Stimulated activated CD8-positive, alpha-beta memory T cell treated with anti-CD3 and anti-CD28 coated beads, Interleukin-2, amount 100 ng/mL, for 48 hours (primary cell): Measurements from ENCODE around the gene MFRP.
A peak's percentile ranks its signal among the peaks of the same experiment; 100 is the strongest.

Experiments
- DNase-seq, 2 donors: peaks; one replicate each; pipeline ENCODE4 v3.0.0-alpha.2; 2020; ENCODE audit warnings: low read depth in 2 of 2

Gene MFRP

DNA sequence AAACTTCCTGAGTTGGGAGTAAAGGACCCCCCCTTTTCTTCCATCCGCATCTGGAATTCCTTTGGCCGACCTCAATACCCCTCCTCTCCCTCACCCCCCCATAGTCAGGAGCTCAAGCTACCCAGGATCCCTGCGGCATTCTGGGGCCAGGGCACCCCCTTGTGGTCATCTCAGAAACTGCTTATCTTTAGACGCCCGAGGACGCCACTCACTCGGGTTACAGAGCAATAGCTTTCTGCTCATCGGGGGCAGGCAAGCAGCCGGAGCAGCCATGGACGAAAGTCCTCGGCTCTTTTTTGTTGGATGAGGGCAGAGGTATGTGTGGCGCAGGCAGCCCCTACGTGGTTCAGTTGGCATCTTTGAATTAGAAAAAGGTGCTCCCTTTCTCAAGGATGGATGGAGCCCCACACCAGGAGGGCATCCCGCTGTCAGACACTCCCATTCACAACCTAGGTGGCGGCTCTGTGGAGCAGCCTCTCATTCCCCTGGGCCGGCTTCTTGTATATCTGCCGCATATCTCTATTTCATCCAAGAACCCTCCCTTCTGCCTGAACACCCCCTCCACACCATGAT is 8.1 kb downstream of the MFRP start:
- DNase-seq: peak in 1 of 2 donors; percentile 61

DNA sequence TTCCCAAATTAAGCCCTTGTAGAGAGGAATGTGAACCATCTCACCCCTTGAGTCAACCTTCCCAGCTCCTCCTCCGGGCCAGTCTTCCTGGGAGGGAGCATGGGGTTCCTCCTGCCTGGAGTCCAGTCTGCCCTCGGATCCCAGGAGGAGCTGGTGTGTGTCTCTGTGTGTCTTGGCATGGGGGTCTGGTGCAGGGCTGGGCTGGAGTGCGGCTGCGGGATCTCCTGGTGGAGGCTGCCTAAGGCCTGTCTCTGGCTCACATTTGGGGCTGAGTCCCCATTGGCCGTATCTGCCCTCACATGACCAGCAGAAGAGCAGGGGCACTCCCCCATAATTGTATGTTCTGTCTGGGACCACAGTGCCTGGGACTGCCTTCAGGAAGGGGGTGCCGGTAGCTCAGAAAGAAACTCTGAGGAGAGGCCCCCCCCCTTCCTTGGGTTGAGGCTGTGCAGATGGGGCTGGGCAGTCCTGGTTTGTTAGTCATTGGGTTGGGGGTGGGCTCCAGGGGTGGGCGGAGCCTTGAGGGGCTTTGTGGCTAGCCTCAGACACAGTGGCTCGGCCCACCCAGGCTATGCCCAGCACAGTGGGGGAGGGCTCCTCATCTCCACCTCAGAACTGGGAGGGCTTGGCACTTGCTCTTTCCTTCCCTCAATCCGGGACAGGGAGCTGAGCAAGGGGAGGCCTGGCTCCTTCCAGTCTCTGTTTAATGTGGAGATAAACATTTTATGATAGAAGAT is 8.8 kb downstream of the MFRP start:
- DNase-seq: no peak

DNA sequence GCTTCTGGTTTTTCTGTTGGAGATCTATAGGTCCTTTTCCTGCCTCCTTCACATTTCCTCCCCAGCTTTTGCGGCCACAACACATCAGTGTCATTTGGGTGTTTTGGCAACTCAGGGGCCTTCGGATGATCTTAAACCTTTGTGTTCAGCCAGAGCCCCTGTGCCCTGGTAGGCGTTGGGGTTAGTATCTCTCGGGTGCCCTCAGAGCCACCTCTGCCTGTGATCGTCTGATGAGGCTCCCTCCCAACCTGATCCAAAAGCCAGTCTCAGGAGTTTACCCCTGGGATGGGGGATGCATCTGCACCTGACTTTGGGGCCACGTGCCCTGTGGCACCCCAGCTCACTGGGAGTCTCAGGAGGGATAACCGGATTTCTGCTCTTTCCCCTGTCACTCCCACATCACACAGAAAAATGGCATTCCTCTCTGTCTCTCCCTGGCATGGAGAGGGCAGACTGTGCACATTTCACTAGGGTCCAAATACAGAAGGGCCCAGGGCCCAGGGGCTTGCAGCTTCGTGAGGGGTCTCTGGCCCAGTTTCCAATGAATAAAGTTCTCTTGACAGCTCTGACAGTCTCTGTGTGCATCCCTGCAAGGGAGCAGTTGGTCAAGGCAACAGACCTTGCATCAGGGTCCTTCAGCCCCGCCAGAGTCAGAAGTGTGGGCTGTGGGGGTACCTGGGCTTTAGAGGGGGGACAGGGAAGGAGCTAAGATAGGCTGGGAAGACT is 9.6 kb downstream of the MFRP start:
- no peak for DNase-seq

DNA sequence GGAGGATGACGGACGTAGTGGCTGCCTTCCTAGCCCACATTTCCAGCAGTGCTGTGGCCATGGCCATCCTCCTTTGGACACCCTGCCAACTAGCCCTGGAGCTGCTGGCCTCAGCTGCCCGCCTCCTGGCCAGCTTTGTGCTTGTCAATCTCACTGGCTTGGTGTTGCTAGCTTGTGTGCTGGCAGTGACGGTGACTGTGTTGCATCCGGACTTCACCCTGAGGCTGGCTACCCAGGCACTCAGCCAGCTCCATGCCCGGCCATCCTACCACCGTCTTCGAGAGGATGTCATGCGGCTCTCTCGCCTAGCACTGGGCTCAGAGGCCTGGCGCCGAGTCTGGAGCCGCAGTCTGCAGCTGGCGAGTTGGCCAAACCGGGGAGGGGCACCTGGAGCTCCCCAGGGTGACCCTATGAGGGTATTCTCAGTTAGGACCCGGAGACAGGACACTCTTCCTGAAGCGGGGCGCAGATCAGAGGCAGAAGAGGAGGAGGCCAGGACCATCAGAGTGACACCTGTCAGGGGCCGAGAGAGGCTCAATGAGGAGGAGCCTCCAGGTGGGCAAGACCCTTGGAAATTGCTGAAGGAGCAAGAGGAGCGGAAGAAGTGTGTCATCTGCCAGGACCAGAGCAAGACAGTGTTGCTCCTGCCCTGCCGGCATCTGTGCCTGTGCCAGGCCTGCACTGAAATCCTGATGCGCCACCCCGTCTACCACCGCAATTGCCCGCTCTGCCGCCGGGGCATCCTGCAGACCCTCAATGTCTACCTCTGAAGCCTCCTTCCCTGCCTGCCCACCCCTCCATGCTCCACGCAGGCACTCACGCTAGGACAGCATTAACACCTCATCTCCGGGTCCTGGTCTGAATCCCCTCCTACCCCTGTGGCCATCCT is 10.6 kb downstream of the MFRP start:
- no peak for DNase-seq

DNA sequence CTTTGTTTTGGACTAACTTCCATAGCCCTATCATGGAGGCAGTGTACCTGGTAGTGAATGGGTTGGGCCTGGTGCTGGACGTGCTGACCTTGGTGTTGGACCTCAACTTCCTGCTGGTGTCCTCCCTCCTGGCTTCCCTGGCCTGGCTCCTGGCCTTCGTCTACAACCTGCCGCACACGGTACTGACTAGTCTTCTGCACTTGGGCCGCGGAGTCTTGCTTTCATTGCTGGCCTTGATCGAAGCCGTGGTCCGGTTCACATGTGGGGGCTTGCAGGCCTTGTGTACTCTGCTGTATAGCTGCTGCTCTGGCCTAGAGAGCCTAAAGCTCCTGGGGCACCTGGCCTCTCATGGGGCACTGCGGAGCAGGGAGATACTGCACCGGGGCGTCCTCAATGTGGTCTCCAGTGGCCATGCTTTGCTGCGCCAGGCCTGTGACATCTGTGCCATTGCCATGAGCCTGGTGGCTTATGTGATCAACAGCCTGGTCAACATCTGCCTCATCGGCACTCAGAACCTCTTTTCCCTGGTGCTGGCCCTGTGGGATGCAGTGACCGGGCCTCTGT is 11.3 kb downstream of the MFRP start:
- no peak for DNase-seq

DNA sequence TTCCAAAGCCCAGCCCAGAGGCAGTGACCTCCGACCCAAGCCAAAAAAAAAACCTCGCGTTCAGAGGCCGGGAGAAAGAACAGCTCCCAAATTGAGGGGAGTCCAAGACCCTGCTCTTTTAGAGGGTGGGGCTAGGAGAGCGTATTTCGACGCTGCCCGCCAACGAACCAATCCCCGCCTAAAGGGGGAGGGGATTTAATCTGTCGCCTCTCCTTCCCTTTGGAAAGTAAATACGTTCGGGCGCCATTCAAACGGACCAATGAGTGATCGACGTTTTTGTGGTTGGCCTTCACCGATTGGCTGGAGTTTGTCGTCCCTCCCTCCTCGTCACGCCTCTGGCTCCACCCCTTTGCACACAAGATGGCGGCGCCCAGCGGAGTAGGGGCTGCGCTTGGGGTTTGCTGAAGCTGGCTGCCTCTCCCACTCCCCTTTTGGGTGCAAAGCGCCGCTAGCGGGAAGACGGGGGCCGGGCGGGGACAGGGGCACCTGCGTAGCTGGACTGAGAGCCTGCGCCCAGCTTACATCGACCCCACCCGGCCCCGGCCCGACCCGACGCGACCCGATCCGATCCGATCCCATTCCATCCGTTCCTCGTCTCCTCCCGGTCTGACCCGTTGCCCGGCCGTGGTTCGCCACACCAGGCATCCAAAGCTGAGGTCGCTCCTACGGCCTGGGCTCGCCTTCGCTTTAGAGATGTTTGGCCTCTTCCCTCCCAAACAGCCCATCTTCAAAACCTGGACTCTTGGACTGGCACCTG is 12.2 kb downstream of the MFRP start, which contains the start of gene RNF26:
Gene RNF26 (plus strand): TSS at position 354 of the 757 bp plus-strand sequence. CDS start 596 bp downstream, outside the sequence.
- peak; percentile 82 to 88 for DNase-seq

DNA sequence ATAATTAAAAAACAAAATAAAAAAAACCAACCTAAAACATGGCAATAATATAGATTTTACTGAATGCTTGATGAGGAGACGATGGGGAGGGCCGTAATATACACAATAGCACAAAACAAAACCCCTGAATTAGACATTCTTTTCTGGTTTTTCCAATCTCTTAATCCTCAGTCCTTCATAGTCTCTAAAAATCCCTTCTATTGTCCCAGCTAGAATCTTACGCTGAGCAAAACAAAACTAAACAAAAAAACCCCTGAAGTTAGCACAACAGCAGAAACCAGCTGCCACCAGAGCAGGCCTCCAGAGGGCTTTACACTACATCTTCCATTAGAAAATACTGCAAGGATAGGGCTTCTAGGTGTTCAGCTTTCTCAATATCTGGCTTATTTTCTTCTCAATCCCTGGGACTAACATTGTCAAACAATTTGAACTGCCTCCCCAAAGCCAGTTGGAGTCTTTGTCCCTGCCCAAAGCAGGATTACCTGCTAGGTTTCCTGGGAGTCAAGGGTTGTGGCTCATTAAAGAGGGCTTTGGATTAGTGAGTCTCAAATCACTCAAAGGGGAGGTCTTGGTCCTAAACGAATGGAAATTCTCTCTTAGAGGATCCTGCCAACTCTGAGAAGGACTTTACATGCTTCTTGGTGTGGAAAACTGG is 14.3 kb downstream of the MFRP start:
- DNase-seq: no peak

DNA sequence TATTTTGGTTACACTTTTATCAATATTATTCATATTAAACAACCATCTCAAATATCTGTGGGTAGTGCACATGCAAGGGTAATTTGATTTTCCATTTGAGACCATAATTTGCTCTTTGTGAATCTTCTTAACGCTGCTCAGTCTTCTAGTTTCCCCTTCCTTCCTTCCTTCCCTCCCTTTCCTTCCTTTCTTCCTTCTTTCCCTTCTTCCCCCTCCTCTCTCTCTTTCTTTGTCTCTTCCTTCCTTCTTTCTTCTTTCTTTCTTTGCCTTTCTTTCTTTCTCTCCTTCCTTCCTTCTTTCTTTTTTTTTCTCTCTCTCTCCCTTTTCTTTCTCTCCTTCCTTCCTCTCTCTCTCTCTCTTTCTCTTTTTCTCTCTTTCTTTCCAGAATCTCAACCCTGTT is 16.3 kb downstream of the MFRP start:
- no peak for DNase-seq

DNA sequence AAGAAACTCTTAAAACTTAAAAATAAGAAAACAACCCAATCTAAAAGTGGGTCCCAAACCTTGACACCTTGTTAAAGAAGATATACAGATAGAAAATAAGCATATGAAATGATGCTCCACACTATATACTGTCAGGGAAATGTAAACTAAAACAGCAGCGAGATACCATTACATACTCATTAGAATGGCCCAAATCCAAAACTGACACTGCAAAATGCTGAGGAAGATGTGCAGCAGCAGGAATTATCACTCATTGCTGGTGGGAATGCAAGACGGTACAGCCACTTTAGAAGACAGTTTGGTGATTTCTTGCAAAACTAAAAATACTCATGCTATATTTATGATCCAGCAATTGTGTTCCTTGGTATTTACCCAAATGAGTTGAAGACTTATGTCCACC is 17.2 kb downstream of the MFRP start:
- DNase-seq: no peak

DNA sequence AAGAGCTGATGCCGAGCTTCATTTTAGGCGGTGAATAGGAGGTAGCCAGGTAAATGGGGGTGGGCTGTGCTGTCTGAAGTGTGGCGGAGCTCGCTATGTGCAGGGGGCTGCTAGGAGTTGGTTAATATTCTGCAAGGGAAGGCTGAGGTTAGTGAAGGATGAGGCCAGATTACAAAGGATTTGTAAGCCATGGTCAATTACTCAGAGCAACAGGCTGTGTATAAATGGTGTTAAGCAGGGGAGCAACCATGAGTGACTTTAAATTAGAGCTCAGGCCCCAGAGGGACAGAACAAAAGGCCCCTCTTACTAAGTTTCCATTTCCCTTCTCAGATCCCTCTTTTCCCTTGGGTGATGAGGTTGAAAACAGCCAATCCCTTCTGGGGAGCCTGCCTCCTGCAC is 22.3 kb downstream of the MFRP start:
- DNase-seq: no peak

DNA sequence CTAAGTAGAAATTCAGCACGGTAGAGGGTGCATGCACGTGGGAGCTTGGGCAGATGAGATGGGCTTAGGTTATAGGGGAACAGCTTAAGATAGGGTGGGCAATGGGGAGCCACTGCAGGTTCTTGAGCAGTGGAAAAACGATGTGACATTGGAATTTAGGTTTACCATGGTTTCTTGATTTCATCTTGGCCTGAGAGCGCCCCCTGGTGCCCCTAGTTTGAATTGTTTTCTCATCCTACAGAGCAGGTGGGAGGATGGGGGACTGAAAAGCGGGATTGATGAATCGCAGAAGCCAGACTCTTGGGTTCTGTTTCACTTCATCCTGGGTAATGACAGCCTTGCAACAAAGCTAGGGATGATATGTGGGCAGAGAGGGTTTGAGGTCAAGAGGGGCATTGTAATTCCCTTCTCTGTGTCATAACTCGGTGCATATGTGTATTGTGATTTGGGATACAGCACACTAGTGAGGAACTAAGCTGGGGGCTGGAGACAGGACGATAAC is 22.9 kb downstream of the MFRP start:
- peak; percentile 65 to 72 for DNase-seq

DNA sequence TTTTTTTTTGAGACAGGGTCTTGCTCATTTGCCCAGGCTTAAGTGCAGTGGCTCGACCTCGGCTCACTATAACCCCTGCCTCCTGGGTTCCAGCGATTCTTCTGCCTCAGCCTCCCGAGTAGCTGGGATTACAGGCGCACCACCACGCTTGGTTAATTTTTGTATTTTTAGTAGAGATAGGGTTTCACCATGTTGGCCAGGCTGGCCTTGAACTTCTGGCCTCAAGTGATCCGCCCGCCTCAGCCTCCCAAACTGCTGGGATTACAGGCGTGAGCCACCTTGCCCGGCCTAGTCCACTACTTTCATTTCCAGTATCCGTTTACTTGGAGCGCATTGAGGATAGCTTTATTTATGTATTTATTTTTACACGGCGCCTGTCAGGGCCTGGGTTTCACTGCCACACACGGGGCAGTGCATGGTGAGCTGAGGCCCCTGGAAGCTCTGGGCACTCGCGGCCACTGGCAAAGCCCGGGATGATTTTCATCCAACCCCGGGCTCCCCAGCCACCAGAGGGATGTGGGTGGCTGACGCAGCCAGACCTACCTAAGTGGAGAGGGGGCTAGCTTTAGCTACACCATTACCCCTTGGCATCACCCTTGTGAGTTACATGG is 23.5 kb downstream of the MFRP start:
- DNase-seq: no peak

DNA sequence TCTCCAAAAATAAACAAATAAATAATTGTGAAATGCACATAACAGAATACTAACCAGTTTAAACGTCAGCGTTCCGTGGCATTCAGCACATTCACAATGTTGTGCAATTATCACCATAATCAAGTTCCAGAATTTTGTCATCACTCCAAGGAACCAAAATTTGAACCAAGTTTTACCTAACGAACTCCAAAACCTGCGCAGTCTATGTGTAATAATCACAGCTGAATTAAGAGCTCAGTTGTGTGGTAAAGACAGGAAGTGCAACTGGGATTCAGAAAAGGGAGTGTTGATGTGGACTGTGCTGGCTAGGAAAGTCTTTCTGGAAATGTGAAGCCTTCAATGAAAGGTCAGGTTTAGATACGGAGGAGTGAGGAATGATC is 24.2 kb downstream of the MFRP start:
- DNase-seq: no peak

DNA sequence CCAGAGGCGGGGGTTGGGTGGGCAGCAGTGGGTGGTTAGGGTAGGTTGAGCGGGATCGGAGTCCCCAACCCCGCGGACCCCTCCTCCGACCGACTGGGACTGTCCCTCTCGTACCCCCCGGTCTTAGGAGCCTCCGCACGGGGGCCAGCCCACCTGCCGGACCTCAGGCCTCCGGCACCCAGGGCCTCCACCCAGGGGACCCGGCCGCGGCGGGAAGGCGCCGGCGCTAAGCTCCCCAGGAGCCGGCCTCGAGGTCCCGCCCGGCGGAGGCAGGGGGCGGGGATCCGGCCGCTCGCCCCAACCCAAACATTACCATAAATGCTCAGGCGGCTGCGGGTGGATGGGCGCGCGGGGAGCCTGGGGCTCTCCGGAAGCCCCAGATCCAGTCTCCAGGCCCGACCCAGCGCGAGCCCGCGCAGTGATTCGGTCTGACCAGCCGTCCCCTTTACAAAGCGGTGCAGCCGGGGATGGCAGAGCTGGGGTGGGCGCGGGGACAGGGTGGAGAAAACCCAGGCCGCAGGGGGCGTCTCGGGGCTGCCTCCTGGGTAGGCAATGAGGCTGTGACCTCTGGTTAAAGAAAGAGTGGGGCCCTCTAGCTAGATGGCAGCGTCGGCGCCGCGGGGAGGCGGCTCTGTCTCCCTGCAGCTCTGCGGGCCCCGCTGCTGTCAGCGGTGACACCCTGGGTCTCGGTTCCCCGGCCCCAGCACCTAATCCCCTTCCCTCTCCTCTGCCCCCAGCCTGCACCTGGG is 25.6 kb downstream of the MFRP start:
- peak; percentile 40 to 41 for DNase-seq

DNA sequence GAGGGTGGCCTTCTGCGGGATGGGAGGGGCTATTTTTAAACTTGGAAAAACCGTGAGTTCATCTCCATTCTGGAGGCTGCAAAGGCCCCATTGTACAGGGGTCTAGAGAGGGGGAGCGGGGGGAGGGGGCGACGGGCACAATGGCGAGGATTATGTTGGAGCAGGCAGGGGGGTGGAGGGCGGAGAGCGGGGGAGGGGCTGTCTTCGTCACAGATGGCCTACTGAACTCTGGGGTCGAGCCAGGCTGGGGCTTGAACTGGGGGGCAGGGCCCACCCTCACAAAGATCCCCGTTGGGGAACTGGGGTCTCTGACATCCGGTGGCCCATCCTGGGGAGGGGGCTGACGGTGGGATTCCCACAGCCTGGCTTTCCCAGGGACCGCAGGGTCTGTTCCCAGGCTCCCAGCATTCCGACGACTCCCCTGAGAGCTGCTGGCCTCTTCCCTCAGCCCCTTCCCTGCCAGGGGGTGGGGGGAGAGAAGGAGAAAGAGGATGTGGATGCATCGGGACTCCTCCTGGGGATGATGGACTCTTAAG is 26.2 kb downstream of the MFRP start:
- no peak for DNase-seq

DNA sequence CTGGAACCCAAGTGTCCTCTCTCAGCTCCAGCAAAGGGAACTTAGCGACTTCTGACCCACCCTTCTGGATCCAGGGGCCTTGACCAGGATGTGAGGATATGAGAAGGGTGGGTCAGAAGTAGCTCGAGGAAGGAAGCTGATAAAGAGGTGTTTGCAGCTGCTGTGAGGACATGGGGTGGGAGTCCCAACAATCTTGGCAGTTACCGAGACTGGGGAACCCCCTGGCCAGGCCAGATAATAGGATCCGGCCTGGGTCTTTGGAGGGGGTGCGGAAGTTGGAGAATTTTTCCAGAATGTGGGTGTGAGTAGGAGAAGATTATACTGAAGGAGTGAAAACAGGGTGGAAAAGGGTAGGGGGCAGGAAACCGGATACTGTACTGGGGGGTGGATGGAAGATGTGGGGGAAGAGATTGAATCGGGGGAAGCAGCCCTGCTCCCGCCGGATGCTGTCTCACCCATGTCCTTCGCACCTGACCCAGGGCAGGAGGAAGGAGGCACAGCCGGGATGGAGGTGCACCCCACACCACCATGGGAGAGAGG is 26.7 kb downstream of the MFRP start:
- no peak for DNase-seq

DNA sequence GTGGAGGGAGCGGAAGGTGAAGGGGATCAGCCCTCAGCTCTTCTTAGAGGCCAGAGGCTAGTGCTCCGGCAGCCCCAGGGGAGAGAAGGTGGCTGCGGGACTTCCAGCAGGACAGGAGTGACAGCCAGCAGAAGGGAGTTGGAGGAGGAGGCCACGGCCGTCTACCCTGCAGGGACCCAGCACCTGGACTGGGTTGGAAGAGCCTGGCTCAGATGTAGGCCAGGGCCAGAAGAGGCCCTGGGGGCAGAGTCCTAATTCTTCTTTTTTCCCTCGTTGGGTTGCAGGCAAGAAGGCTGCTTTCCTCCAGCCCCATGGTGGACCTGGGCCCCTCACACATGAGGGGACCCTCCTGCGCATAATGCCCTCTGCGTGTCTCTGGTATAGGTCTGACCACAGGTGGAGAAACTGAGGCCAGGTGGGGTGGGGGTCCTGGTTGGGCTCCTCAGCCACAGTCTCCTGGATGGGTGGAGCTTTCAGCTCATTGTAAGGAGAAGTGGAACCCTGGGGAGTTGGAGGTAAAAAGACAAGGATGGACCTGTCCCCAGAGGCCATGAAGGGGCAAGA is 27.3 kb downstream of the MFRP start:
- DNase-seq: no peak
